ENCODE results near the gene CNR2. TPM values are rescaled to one million over a fixed set of nuclear protein-coding genes. Genes with fewer than 3 reads are reported as not detected.

Gene CNR2
- total and polyA plus RNA-seq, 2 of the 4 experiments (the other 2 are of a cell fraction), result not detected

DNA sequence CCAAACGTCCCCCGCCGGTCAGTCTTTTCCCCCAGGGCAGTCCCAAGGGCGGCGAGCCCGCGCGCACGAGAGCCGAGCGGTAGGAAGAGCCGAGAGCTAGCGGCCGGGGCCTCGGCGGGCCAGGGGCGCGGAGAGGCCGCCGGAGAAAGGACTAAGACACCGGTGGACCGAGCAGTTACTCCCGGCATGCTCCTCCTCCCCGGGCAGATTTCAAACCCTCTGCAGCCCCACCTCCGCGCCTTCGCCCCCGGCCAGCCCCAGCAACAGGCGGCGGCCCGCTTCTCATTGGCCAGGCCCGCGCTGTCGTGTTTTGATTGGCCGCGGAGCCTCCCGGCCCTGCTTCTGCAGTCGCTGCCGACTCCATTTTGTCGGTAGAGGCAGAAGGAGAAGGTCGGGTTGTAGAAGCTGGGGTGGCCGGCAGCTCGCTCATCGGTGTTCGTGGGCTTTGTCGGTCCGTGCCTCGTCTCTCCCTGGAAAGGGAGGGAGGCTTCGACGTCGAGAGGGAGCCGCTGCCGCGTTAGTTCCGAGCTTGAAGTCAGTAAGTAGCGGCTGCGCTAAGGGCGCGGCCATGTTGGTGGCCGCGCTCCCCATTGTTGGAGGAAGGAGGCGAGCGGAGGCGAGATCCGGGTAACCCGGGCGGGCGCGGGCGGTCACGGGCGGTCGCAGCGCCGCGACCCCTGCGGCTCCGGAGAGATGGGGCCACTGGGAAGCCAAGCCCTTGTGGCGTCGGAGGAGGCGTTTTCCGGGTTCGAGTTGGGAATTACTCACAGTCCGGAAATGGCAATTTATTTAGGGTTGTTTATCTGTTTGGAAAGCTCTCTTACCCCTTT lies 46.5 kb upstream of the CNR2 start, which contains the start of gene PNRC2:
PNRC2 (plus strand) TSS at position 368 of the 830 bp plus-strand sequence. CDS start 1,630 bp downstream, outside the sequence.
- intact Hi-C loops (cut with micrococcal nuclease), result loop anchor here (5.0 kb wide), 1 partner anchor 68 kb away; no protein-coding TSS in a partner anchor
- peak within 1 kb of the TSS; percentile 100 for H3K14ac ChIP-seq (replicated peaks; ENCODE audit: low read depth, low read length)
- H2BK120ac ChIP-seq (ENCODE audit: low read depth, low read length), result peak within 1 kb of the TSS; percentile 87
- H3K56ac ChIP-seq (ENCODE audit: extremely low read depth, insufficient read depth, low read length), result peak within 1 kb of the TSS; percentile 96
- ChIA-PET POLR2A (ENCODE audit: unreplicated experiment) (interaction anchor here (0.6 to 1.5 kb wide), 3 partner anchors 13 to 20 kb away, joined by 3 to 4 read pairs (median 4); partner anchors contain the start of gene SRSF10), CTCF (no interaction called here)
- H3K23ac ChIP-seq (ENCODE audit: low read depth, low read length), result peak within 1 kb of the TSS; percentile 100
- peak within 1 kb of the TSS; percentile 92 for H4K5ac ChIP-seq (ENCODE audit: low read depth, low read length)
- H3K9ac ChIP-seq (ENCODE audit: low read depth, low read length), result peak within 1 kb of the TSS; percentile 98
- peak within 1 kb of the TSS; percentile 100 for H2AK5ac ChIP-seq (ENCODE audit: low read depth, low read length)
- 0 out of 4 replicates have a peak, but pooled peaks cover 0 to 5% of the 10 kb centered on the region in 2 experiments for H3K79me1 ChIP-seq (ENCODE audit: low read depth in 1 of 2, low read length in 2 of 2)
- H2BK20ac ChIP-seq (ENCODE audit: low read depth, low read length), result no peak within 1 kb of the TSS; the same call in 1 of the 2 replicates
- peak; percentile 94 for DNase-seq
- TF ChIP-seq RFX5 (IDR thresholded peaks at IDR 0.05; ENCODE audit: low read depth, low read length), result peak; percentile 98
- peak; percentile 48; the same call in 1 of the 2 replicates for TF ChIP-seq FOS (IDR thresholded peaks at IDR 0.05; ENCODE audit: low read depth, low read length)
- peak; percentile 4; the same call in 1 of the 2 replicates for TF ChIP-seq CHD1 (IDR thresholded peaks at IDR 0.05; ENCODE audit: low read depth, low read length)
- peak; percentile 98 for TF ChIP-seq MXI1 (IDR thresholded peaks at IDR 0.05; ENCODE audit: borderline replicate concordance, low read depth, low read length)
- peak; percentile 92; the same call in 1 of the 2 replicates for TF ChIP-seq MAZ (IDR thresholded peaks at IDR 0.05; ENCODE audit: borderline replicate concordance, low read depth, low read length)
- TF ChIP-seq, protein P1, sequence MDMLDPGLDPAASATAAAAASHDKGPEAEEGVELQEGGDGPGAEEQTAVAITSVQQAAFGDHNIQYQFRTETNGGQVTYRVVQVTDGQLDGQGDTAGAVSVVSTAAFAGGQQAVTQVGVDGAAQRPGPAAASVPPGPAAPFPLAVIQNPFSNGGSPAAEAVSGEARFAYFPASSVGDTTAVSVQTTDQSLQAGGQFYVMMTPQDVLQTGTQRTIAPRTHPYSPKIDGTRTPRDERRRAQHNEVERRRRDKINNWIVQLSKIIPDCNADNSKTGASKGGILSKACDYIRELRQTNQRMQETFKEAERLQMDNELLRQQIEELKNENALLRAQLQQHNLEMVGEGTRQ (IDR thresholded peaks at IDR 0.05; ENCODE audit: low read depth, low read length), result no peak; the same call in 1 of the 2 replicates
- TF ChIP-seq RCOR1 (IDR thresholded peaks at IDR 0.05; ENCODE audit: insufficient replicate concordance, low read length), result no peak
- TF ChIP-seq SMC3 (IDR thresholded peaks at IDR 0.05; ENCODE audit: low read depth, low read length), result no peak
- TF ChIP-seq POLR2A (IDR thresholded peaks at IDR 0.05; ENCODE audit: low read depth, low read length), result peak; percentile 97
- peak; percentile 77 for TF ChIP-seq BHLHE40 (IDR thresholded peaks at IDR 0.05; ENCODE audit: low read depth, low read length)
- no peak for TF ChIP-seq MAFK (IDR thresholded peaks at IDR 0.05; ENCODE audit: low read depth, low read length)
- 2% methylated on average over 23 of the region's 84 CpGs; no CpG with 5 or more reads in 1 of the 2 experiments for WGBS, 2 experiments (ENCODE audit: extremely low coverage in 2 of 2, insufficient read length in 1 of 2)
- H3K4me3 ChIP-seq (ENCODE audit: insufficient read depth, low read depth, low read length), result peak within 1 kb of the TSS; percentile 83
- peak within 1 kb of the TSS; percentile 98 for H2BK5ac ChIP-seq (ENCODE audit: low read depth, low read length, poor library complexity, severe bottlenecking)
- BruUV-seq (replicated peaks), result no TSS peak
- H3K9me3 ChIP-seq (ENCODE audit: control insufficient read depth, insufficient read depth, low read length), result no peaks in the 10 kb centered on the region
- H2AK9ac ChIP-seq (replicated peaks; ENCODE audit: low read depth, low read length, poor library complexity), result peak within 1 kb of the TSS; percentile 99
- H3K4me1 ChIP-seq (ENCODE audit: control insufficient read depth, insufficient read depth, low read length), result peaks cover 2% of the 10 kb centered on the region; the same call in 1 of the 2 replicates
- H4K91ac ChIP-seq (ENCODE audit: insufficient read depth, low read depth, low read length), result peak within 1 kb of the TSS; percentile 95
- peak within 1 kb of the TSS; percentile 99 for H3K4ac ChIP-seq (ENCODE audit: low read depth, low read length)
- H2BK15ac ChIP-seq (ENCODE audit: low read depth, low read length), result peak within 1 kb of the TSS; percentile 63; the same call in 1 of the 3 replicates
- in situ Hi-C loops (cut with MboI; ENCODE audit: low sequenced_read_pairs), result no loop called here
- H3K27ac ChIP-seq (ENCODE audit: insufficient read depth, low read length), result peak within 1 kb of the TSS; percentile 99
- peak within 1 kb of the TSS; percentile 77 to 97 for H4K8ac ChIP-seq (ENCODE audit: low read depth in 2 of 2, low read length in 2 of 2)
- H3K36me3 ChIP-seq (ENCODE audit: control insufficient read depth, insufficient read depth, low read length), result peaks cover 4% of the 10 kb centered on the region
- H3K9me1 ChIP-seq (ENCODE audit: insufficient read depth, low read length), result no peaks in the 10 kb centered on the region
- peaks cover 31% of the 10 kb centered on the region for H4K20me1 ChIP-seq (ENCODE audit: insufficient read depth, low read length)
- peak within 1 kb of the TSS; percentile 91 for H3K4me2 ChIP-seq (ENCODE audit: low read depth, low read length)
- dilution Hi-C loops (cut with HindIII; ENCODE audit: low sequenced_read_pairs, unreplicated experiment), result no loop called here
- ATAC-seq (ENCODE audit: low read depth), result peak; percentile 93
- peak within 1 kb of the TSS; percentile 94 for H2AFZ ChIP-seq (replicated peaks; ENCODE audit: low read length, poor library complexity)
- peak within 1 kb of the TSS; percentile 87 for H3K18ac ChIP-seq (ENCODE audit: low read depth, low read length)
- no peaks in the 10 kb centered on the region for H3K27me3 ChIP-seq (ENCODE audit: control insufficient read depth, insufficient read depth, low read length)
